Liver (tissue), 9 donors: ENCODE results near the gene HBD. TPM values are rescaled to one million over a fixed set of nuclear protein-coding genes. Genes with fewer than 3 reads are reported as not detected.

Experiments used
- DNase-seq: peaks from one replicate; pipeline ENCODE4 v3.0.0-alpha.2; 2017; ENCODE audit warnings: low spot score
- H3K27ac ChIP-seq, 2 donors: one replicate each; pipeline ENCODE4 v1.7.0; 2013; ENCODE audit warnings: inconsistent platforms in 2 of 2, low read length in 2 of 2, control low read depth in 1 of 2, low read depth in 1 of 2, mild to moderate bottlenecking in 1 of 2
- H3K27me3 ChIP-seq, 4 donors: one replicate each; pipeline versions ENCODE4 v1.6.1 to v1.7.0; 2013; ENCODE audit warnings: low read length in 3 of 4, inconsistent platforms in 1 of 4, mild to moderate bottlenecking in 1 of 4, moderate library complexity in 1 of 4; ENCODE audit not compliant: control insufficient read depth in 4 of 4, insufficient read depth in 4 of 4
- H3K36me3 ChIP-seq, 4 donors: one replicate each; pipeline versions ENCODE4 v1.6.1 to v1.7.0; 2013; ENCODE audit warnings: low read length in 3 of 4, mild to moderate bottlenecking in 3 of 4, low read depth in 1 of 4, moderate library complexity in 1 of 4; ENCODE audit not compliant: control insufficient read depth in 4 of 4, insufficient read depth in 3 of 4
- H3K4me1 ChIP-seq, 4 donors: one replicate each; pipeline versions ENCODE4 v1.6.1 to v1.7.0; 2013; ENCODE audit warnings: low read length in 3 of 4, mild to moderate bottlenecking in 3 of 4, moderate library complexity in 1 of 4; ENCODE audit not compliant: control insufficient read depth in 4 of 4, insufficient read depth in 4 of 4
- H3K4me3 ChIP-seq, 3 donors: one replicate each; pipeline versions ENCODE4 v1.6.1 to v1.7.0; 2013; ENCODE audit warnings: low read length in 3 of 3, control low read depth in 1 of 3, low read depth in 1 of 3, mild to moderate bottlenecking in 1 of 3
- H3K9ac ChIP-seq, 2 donors: one replicate each; pipeline ENCODE4 v1.7.0; 2013; ENCODE audit warnings: low read length in 2 of 2, mild to moderate bottlenecking in 2 of 2, moderate library complexity in 2 of 2, control low read depth in 1 of 2, low read depth in 1 of 2
- H3K9me3 ChIP-seq, 4 donors: one replicate each; pipeline versions ENCODE4 v1.6.1 to v1.7.0; 2013; ENCODE audit warnings: low read length in 3 of 4; ENCODE audit not compliant: control insufficient read depth in 4 of 4
- EGR1 ChIP-seq, 2 donors: IDR thresholded peaks; 2 replicates each; pipeline ENCODE4 v1.6.1; 2016 to 2018; ENCODE audit warnings: antibody characterized with exemption in 2 of 2, low read depth in 2 of 2
- FOXA2 ChIP-seq: IDR thresholded peaks from 2 replicates; pipeline ENCODE4 v1.6.1; 2016; ENCODE audit warnings: antibody characterized with exemption
- GABPA ChIP-seq, 2 donors: IDR thresholded peaks in 1 of 2; conservative IDR thresholded peaks in 1 of 2; 2 replicates each; pipeline ENCODE4 v1.6.1; 2016; ENCODE audit warnings: antibody characterized with exemption in 2 of 2, mild to moderate bottlenecking in 1 of 2, moderate library complexity in 1 of 2
- HNF4A ChIP-seq, 2 donors: conservative IDR thresholded peaks; 2 replicates each; pipeline ENCODE4 v1.6.1; 2016; ENCODE audit warnings: antibody characterized with exemption in 2 of 2, mild to moderate bottlenecking in 2 of 2
- HNF4G ChIP-seq: IDR thresholded peaks from 2 replicates; pipeline ENCODE4 v1.6.1; 2016; ENCODE audit warnings: antibody characterized with exemption
- JUND ChIP-seq, 2 donors: IDR thresholded peaks; 2 replicates each; pipeline ENCODE4 v1.6.1; 2016; ENCODE audit warnings: antibody characterized with exemption in 2 of 2
- NR2F2 ChIP-seq: IDR thresholded peaks from 2 replicates; pipeline ENCODE4 v1.6.1; 2016; ENCODE audit warnings: antibody characterized with exemption
- RAD21 ChIP-seq, 2 donors: IDR thresholded peaks; 2 replicates each; pipeline ENCODE4 v1.6.1; 2016; ENCODE audit warnings: antibody characterized with exemption in 2 of 2, mild to moderate bottlenecking in 2 of 2
- RXRA ChIP-seq, 2 donors: IDR thresholded peaks; 2 replicates each; pipeline ENCODE4 v1.6.1; 2017 to 2018; ENCODE audit warnings: antibody characterized with exemption in 2 of 2, mild to moderate bottlenecking in 1 of 2
- SP1 ChIP-seq: IDR thresholded peaks from 2 replicates; pipeline ENCODE4 v1.6.1; 2018; ENCODE audit warnings: antibody characterized with exemption, mild to moderate bottlenecking
- TAF1 ChIP-seq: conservative IDR thresholded peaks from 2 replicates; pipeline ENCODE4 v1.6.1; 2016; ENCODE audit warnings: antibody characterized with exemption, mild to moderate bottlenecking
- YY1 ChIP-seq: IDR thresholded peaks from 2 replicates; pipeline ENCODE4 v1.6.1; 2016; ENCODE audit warnings: antibody characterized with exemption, mild to moderate bottlenecking
- WGBS: extraction: QIAGEN DNeasy Blood & Tissue Kit; methylation state at CpG from one replicate; pipeline ENCODE4 v1.1.7; 2013; 5-methylcytosine and 5-hydroxymethylcytosine counted together
- polyA plus RNA-seq, 2 donors: library from polyadenylated mRNA; stranded (reverse) in 1 of 2; unstranded in 1 of 2; fragments of 200-250 nt in 1 of 2; fragments of >200 nt in 1 of 2; fragmentation: Nextera tagmentation in 1 of 2; extraction: Ambion mirVana in 1 of 2; gene quantifications; one replicate each; pipeline versions ENCODE4 v1.2.1 to v1.2.3, GENCODE V29; 2013 to 2015
- total RNA-seq, 2 donors: library from RNA; depleted of rRNA; stranded (reverse); fragments of >200 nt; gene quantifications; one replicate each; pipeline ENCODE4 v1.2.3, GENCODE V29; 2014
- TF ChIP-seq, protein P1 (sequence below): IDR thresholded peaks from 2 replicates; pipeline ENCODE4 v1.6.1; 2016; ENCODE audit warnings: antibody characterized with exemption, mild to moderate bottlenecking
- TF ChIP-seq, protein P2 (sequence below): fragments of 150-350 bp; IDR thresholded peaks from 2 replicates; pipeline ENCODE4 v1.5.1; 2017; ENCODE audit warnings: improper control_type of control experiment, low read depth, low read length; ENCODE audit not compliant: missing input control
- TF ChIP-seq, protein P3 (sequence below): IDR thresholded peaks from 2 replicates; pipeline ENCODE4 v1.6.1; 2016; ENCODE audit warnings: antibody characterized with exemption
- TF ChIP-seq, protein P4 (sequence below): IDR thresholded peaks from 2 replicates; pipeline ENCODE4 v1.6.1; 2016; ENCODE audit warnings: antibody characterized with exemption
- donor health status: healthy.
- donor health status: healthy.
- donor health status: healthy.
- donor health status: healthy.
- donor health status: healthy.

Gene HBD
- total and polyA plus RNA-seq, 4 donors, result 0.72 to 6.0 TPM; not detected in 2

DNA sequence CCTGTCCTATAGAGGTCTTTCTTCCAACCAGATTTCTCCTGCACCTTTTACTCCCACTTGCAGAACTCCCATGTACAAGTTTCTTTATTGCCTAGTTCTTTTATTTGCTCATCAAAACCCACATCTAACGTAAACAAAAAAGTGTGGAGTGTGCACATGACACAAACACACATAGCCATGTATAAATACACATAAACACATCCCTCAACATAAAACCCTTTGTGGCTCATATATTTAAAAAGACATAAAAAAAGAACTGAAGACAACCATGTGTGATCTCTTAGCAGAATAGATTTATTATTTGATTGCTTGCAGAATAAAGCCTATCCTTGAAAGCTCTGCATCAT lies 18.6 kb upstream of the HBD start:
- no peak for TF ChIP-seq HNF4A (conservative IDR thresholded peaks at IDR 0.05)
- TF ChIP-seq GABPA (IDR thresholded peaks at IDR 0.05 in 1 of 2, conservative IDR thresholded peaks at IDR 0.05 in 1 of 2), result no peak
- TF ChIP-seq, protein P1, sequence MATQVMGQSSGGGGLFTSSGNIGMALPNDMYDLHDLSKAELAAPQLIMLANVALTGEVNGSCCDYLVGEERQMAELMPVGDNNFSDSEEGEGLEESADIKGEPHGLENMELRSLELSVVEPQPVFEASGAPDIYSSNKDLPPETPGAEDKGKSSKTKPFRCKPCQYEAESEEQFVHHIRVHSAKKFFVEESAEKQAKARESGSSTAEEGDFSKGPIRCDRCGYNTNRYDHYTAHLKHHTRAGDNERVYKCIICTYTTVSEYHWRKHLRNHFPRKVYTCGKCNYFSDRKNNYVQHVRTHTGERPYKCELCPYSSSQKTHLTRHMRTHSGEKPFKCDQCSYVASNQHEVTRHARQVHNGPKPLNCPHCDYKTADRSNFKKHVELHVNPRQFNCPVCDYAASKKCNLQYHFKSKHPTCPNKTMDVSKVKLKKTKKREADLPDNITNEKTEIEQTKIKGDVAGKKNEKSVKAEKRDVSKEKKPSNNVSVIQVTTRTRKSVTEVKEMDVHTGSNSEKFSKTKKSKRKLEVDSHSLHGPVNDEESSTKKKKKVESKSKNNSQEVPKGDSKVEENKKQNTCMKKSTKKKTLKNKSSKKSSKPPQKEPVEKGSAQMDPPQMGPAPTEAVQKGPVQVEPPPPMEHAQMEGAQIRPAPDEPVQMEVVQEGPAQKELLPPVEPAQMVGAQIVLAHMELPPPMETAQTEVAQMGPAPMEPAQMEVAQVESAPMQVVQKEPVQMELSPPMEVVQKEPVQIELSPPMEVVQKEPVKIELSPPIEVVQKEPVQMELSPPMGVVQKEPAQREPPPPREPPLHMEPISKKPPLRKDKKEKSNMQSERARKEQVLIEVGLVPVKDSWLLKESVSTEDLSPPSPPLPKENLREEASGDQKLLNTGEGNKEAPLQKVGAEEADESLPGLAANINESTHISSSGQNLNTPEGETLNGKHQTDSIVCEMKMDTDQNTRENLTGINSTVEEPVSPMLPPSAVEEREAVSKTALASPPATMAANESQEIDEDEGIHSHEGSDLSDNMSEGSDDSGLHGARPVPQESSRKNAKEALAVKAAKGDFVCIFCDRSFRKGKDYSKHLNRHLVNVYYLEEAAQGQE, result no peak
- TF ChIP-seq RXRA (IDR thresholded peaks at IDR 0.05), result no peak
- TF ChIP-seq, protein P2, sequence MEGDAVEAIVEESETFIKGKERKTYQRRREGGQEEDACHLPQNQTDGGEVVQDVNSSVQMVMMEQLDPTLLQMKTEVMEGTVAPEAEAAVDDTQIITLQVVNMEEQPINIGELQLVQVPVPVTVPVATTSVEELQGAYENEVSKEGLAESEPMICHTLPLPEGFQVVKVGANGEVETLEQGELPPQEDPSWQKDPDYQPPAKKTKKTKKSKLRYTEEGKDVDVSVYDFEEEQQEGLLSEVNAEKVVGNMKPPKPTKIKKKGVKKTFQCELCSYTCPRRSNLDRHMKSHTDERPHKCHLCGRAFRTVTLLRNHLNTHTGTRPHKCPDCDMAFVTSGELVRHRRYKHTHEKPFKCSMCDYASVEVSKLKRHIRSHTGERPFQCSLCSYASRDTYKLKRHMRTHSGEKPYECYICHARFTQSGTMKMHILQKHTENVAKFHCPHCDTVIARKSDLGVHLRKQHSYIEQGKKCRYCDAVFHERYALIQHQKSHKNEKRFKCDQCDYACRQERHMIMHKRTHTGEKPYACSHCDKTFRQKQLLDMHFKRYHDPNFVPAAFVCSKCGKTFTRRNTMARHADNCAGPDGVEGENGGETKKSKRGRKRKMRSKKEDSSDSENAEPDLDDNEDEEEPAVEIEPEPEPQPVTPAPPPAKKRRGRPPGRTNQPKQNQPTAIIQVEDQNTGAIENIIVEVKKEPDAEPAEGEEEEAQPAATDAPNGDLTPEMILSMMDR, result no peak
- TF ChIP-seq, protein P3, sequence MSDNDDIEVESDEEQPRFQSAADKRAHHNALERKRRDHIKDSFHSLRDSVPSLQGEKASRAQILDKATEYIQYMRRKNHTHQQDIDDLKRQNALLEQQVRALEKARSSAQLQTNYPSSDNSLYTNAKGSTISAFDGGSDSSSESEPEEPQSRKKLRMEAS, result no peak
- TF ChIP-seq, protein P4, sequence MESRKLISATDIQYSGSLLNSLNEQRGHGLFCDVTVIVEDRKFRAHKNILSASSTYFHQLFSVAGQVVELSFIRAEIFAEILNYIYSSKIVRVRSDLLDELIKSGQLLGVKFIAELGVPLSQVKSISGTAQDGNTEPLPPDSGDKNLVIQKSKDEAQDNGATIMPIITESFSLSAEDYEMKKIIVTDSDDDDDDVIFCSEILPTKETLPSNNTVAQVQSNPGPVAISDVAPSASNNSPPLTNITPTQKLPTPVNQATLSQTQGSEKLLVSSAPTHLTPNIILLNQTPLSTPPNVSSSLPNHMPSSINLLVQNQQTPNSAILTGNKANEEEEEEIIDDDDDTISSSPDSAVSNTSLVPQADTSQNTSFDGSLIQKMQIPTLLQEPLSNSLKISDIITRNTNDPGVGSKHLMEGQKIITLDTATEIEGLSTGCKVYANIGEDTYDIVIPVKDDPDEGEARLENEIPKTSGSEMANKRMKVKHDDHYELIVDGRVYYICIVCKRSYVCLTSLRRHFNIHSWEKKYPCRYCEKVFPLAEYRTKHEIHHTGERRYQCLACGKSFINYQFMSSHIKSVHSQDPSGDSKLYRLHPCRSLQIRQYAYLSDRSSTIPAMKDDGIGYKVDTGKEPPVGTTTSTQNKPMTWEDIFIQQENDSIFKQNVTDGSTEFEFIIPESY, result no peak
- no peak for TF ChIP-seq NR2F2
- no peak for TF ChIP-seq FOXA2
- no peak for TF ChIP-seq RAD21 (IDR thresholded peaks at IDR 0.05)
- TF ChIP-seq JUND (IDR thresholded peaks at IDR 0.05), result no peak
- no peak for TF ChIP-seq EGR1 (IDR thresholded peaks at IDR 0.05; ENCODE audit: low read depth in 2 of 2)
- TF ChIP-seq TAF1, result no peak
- TF ChIP-seq YY1, result no peak
- no peak for TF ChIP-seq SP1
- TF ChIP-seq HNF4G, result no peak
- no peak overlapping the region for H3K27ac ChIP-seq
- H3K9me3 ChIP-seq, result no peaks in the 10 kb centered on the region
- no peaks in the 10 kb centered on the region for H3K36me3 ChIP-seq
- H3K4me1 ChIP-seq, result no peaks in the 10 kb centered on the region
- DNase-seq, result no peak
- WGBS, result 56% methylated on average over 1 of the region's 1 CpG
- no peak overlapping the region for H3K4me3 ChIP-seq
- H3K27me3 ChIP-seq, result peaks cover 0 to 15% (median 0%) of the 10 kb centered on the region in 4 donors
- no peak overlapping the region for H3K9ac ChIP-seq

DNA sequence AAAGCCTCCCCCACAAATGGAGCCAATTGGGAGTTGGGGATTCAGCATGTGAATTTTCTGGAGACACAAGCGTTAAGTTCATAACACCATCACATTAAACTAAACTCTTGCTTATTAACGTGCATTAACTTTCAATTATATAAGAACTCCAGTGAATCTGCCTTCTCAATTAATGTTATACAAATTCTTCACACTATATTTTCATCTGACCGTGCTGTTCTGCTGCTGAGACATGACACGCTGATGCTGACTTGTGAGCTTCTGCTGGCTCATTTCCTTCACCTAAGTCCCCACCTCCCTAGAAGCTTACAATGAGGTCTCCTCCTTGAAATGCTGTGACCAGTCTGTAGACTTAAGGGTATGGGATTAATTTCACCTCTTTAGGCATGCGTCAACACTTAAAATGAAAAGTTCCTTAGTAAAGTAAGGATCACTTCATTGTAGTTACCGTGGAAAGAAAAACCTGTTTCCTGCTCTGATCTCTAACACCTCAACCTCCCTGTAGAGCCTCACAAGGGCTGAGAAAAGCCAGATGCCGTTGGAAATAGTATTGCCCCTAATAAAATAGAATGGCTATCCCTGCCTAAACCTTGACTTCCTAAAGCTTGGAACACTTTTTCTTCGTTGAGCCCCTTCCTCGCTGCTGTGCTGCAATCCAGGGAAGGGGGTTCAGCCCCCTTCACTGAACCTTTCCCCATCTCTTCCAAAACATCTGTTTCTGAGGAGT lies 18.1 kb upstream of the HBD start:
- Histone ChIP-seq H3K27ac (no peak overlapping the region), H3K27me3 (peaks cover 0 to 15% (median 0%) of the 10 kb centered on the region in 4 donors), H3K4me3 (no peak overlapping the region), H3K9me3 (no peaks in the 10 kb centered on the region), H3K4me1 (no peaks in the 10 kb centered on the region), H3K36me3 (no peaks in the 10 kb centered on the region), H3K9ac (no peak overlapping the region)
- TF ChIP-seq RXRA (IDR thresholded peaks at IDR 0.05), result no peak
- no peak for TF ChIP-seq NR2F2
- TF ChIP-seq, protein P3, result no peak
- no peak for TF ChIP-seq TAF1
- TF ChIP-seq YY1, result no peak
- no peak for TF ChIP-seq HNF4G
- WGBS, result 67% methylated on average over 9 of the region's 9 CpGs
- peak; percentile 55 for DNase-seq
